MCF 10A (cell line): ENCODE results near the gene COG7. TPM values are rescaled to one million over a fixed set of nuclear protein-coding genes. Genes with fewer than 3 reads are reported as not detected.
"Not testable (repeated sequence)": the region's sequence is repeated elsewhere in the genome, so short reads cannot be mapped to it uniquely, and the experiment has no call there.

ENCODE experiments used
- BruUV-seq: library from RNA; stranded (reverse); fragments of 400-500 nt; replicated peaks from 2 replicates; lab custom pipeline; 2021; lab: Mats Ljungman, UMichigan
- CTCF ChIA-PET: fragments of 300-600 bp; sonication (Branson Sonifier 250); formaldehyde crosslinking; extraction: SDS; loops from one replicate; lab custom pipeline; 2021; ENCODE audit warnings: antibody characterized with exemption, inconsistent platforms; lab: Yijun Ruan, JAX
- POLR2A ChIA-PET: fragments of 300-600, 350-650 bp; sonication (Branson Sonifier 250); formaldehyde crosslinking; extraction: SDS; loops from one replicate; lab custom pipeline; 2020; ENCODE audit warnings: antibody characterized with exemption, inconsistent platforms; lab: Yijun Ruan, JAX
- DNase-seq: peaks from one replicate; pipeline ENCODE4 v3.0.0-alpha.2; 2018; ENCODE audit not compliant: unreplicated experiment
- H3K27ac Mint-ChIP-seq: one replicate; pipeline ENCODE4 v1.8.0; 2022; ENCODE audit warnings: mild to moderate bottlenecking, low read depth, mixed read lengths; ENCODE audit not compliant: unreplicated experiment
- H3K27me3 Mint-ChIP-seq: one replicate; pipeline ENCODE4 v1.8.0; 2022; ENCODE audit warnings: mixed read lengths; ENCODE audit not compliant: insufficient read depth, unreplicated experiment
- H3K36me3 Mint-ChIP-seq: one replicate; pipeline ENCODE4 v1.8.0; 2022; ENCODE audit warnings: mild to moderate bottlenecking, moderate library complexity, mixed read lengths; ENCODE audit not compliant: insufficient read depth, unreplicated experiment
- H3K4me1 Mint-ChIP-seq: one replicate; pipeline ENCODE4 v1.8.0; 2022; ENCODE audit warnings: mixed read lengths; ENCODE audit not compliant: insufficient read depth, unreplicated experiment
- H3K4me3 Mint-ChIP-seq: one replicate; pipeline ENCODE4 v1.8.0; 2022; ENCODE audit warnings: mild to moderate bottlenecking, moderate library complexity, mixed read lengths; ENCODE audit not compliant: unreplicated experiment
- H3K9me3 Mint-ChIP-seq: one replicate; pipeline ENCODE4 v1.8.0; 2022; ENCODE audit warnings: mixed read lengths; ENCODE audit not compliant: unreplicated experiment
- CTCF ChIP-seq: fragments of 200-600 bp; IDR thresholded peaks from one replicate; pipeline ENCODE4 v1.8.0; 2022; ENCODE audit warnings: antibody characterized with exemption, mild to moderate bottlenecking; ENCODE audit not compliant: unreplicated experiment
- intact Hi-C: fragments of 100-400 bp; cut with micrococcal nuclease; formaldehyde crosslinking; loops from 2 replicates; pipeline ENCODE4 v1.14.1; 2022
- total RNA-seq: library from RNA; stranded (reverse); gene quantifications from 2 replicates; pipeline ENCODE4 v1.2.3, GENCODE V29; 2022

The COG7 gene
- total RNA-seq, 1 experiment from 2014 or later, result 10.0 TPM

GRCh38 chr16:23383881-23384280, 69.1 kb downstream of the COG7 start:
- TF ChIP-seq CTCF, result no peak
- H3K4me3 Mint-ChIP-seq, result no peak overlapping the region
- H3K4me1 Mint-ChIP-seq, result peaks cover 5% of the 10 kb centered on the region
- H3K36me3 Mint-ChIP-seq, result peaks cover 10% of the 10 kb centered on the region
- DNase-seq, result no peak
- BruUV-seq, result no TSS peak
- ChIA-PET POLR2A (interaction anchor here (0.8 kb wide), 1 partner anchor 9 kb away, joined by 3 read pairs; no protein-coding TSS in a partner anchor), CTCF (no interaction called here)
- H3K27me3 Mint-ChIP-seq, result no peaks in the 10 kb centered on the region
- H3K27ac Mint-ChIP-seq, result no peak overlapping the region
- H3K9me3 Mint-ChIP-seq, result no peaks in the 10 kb centered on the region
- intact Hi-C loops, result no loop called here

GRCh38 chr16:23382279-23382678, 70.7 kb downstream of the COG7 start:
- Mint-ChIP-seq H3K36me3 (no peaks in the 10 kb centered on the region), H3K9me3 (no peaks in the 10 kb centered on the region), H3K4me3 (no peak overlapping the region), H3K27me3 (no peaks in the 10 kb centered on the region), H3K4me1 (peaks cover 5% of the 10 kb centered on the region), H3K27ac (no peak overlapping the region)
- ChIA-PET CTCF (interaction anchor here (0.6 to 1.4 kb wide), 5 partner anchors 10 to 261 kb away, joined by 3 to 7 read pairs (median 5); no protein-coding TSS in a partner anchor), POLR2A (interaction anchor here (0.6 to 0.9 kb wide), 2 partner anchors 10 to 1880 kb away, joined by 3 to 8 read pairs; no protein-coding TSS in a partner anchor)
- BruUV-seq, result no TSS peak
- intact Hi-C loops, result no loop called here
- TF ChIP-seq CTCF, result no peak
- DNase-seq, result no peak

DNA sequence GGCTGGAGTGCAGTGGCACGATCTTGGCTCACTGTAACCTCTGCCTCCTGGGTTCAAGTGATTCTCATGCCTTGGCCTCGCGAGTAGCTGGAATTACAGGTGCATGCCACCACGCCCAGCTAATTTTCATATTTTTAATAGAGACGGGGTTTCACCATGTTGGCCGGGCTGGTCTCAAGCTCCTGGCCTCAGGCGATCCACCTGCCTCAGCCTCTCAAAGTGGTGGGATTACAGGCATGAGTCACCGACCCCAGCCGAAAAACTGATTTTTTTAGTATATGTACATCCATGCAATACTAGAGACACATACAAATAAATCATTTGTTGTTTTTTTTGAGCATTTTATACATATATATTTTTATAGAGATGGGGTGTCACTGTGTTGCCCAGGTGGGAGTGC, 71.3 kb downstream of the COG7 start:
- H3K27ac Mint-ChIP-seq, H3K4me1 Mint-ChIP-seq, H3K9me3 Mint-ChIP-seq, POLR2A ChIA-PET, H3K36me3 Mint-ChIP-seq, H3K4me3 Mint-ChIP-seq, DNase-seq, BruUV-seq, intact Hi-C loops, H3K27me3 Mint-ChIP-seq: not testable (repeated sequence)
- CTCF ChIA-PET, result interaction anchor here (1.0 to 2.1 kb wide), 2 partner anchors 10 to 53 kb away, joined by 6 to 7 read pairs; no protein-coding TSS in a partner anchor

GRCh38 chr16:23380501-23380951, 72.5 kb downstream of the COG7 start:
- CTCF ChIA-PET, result interaction anchor here (0.5 to 2.1 kb wide), 5 partner anchors 10 to 200 kb away, joined by 3 to 7 read pairs (median 3); no protein-coding TSS in a partner anchor
- intact Hi-C loops, result no loop called here
- H3K27me3 Mint-ChIP-seq, result no peaks in the 10 kb centered on the region
- no peak for DNase-seq
- H3K4me3 Mint-ChIP-seq, result no peak overlapping the region
- no peaks in the 10 kb centered on the region for H3K36me3 Mint-ChIP-seq
- TF ChIP-seq CTCF, result no peak
- no peak overlapping the region for H3K27ac Mint-ChIP-seq
- POLR2A ChIA-PET, result no interaction called here
- H3K4me1 Mint-ChIP-seq, result peaks cover 5% of the 10 kb centered on the region
- no peaks in the 10 kb centered on the region for H3K9me3 Mint-ChIP-seq
- no TSS peak for BruUV-seq
